HepG2 (cell line): Measurements from ENCODE around the gene MIA2. TPM values are rescaled to one million over a fixed set of nuclear protein-coding genes. Genes with fewer than 3 reads are reported as not detected.

Experiments
- ADNP ChIP-seq: sonication (generic); formaldehyde crosslinking; IDR thresholded peaks from 2 replicates; pipeline ENCODE4 v1.4.0; 2020; ENCODE audit warnings: missing genetic modification reagents
- BHLHE40 ChIP-seq: IDR thresholded peaks from 2 replicates; pipeline ENCODE4 v1.6.1; 2011; ENCODE audit warnings: low read length, improper control_type of control experiment
- CBX2 ChIP-seq, 2 experiments: fragments of 200-600 bp in 1 of 2; sonication (generic); formaldehyde crosslinking in 1 of 2; IDR thresholded peaks; 2 replicates each; pipeline versions ENCODE4 v1.7.0 to v1.8.1; 2018 to 2022; ENCODE audit warnings: low read depth in 2 of 2, low read length in 1 of 2, mild to moderate bottlenecking in 1 of 2, missing genetic modification reagents in 1 of 2
- EHMT2 ChIP-seq: fragments of 200-600 bp; sonication (generic); IDR thresholded peaks from 2 replicates; pipeline ENCODE4 v1.7.0; 2017; ENCODE audit warnings: antibody characterized with exemption, low read depth, low read length, borderline replicate concordance
- FLYWCH1 ChIP-seq: sonication (generic); formaldehyde crosslinking; IDR thresholded peaks from 2 replicates; pipeline ENCODE4 v1.8.1; 2023; ENCODE audit warnings: mild to moderate bottlenecking, missing genetic modification reagents
- FOXK1 ChIP-seq: sonication (generic); formaldehyde crosslinking; IDR thresholded peaks from 2 replicates; pipeline ENCODE4 v1.4.0; 2020; ENCODE audit warnings: low read depth, missing genetic modification reagents, borderline replicate concordance
- GATA4 ChIP-seq: sonication (generic); IDR thresholded peaks from 2 replicates; pipeline ENCODE4 v1.6.1; 2016; ENCODE audit warnings: antibody characterized with exemption, low read depth, borderline replicate concordance
- GATAD2A ChIP-seq: IDR thresholded peaks from 2 replicates; pipeline ENCODE4 v1.6.1; 2016
- HDAC6 ChIP-seq: fragments of 200-600 bp; sonication (generic); IDR thresholded peaks from 2 replicates; pipeline ENCODE4 v1.7.0; 2017; ENCODE audit warnings: mild to moderate bottlenecking, antibody characterized with exemption, low read length, low read depth
- KLF13 ChIP-seq: sonication (generic); formaldehyde crosslinking; IDR thresholded peaks from 2 replicates; pipeline ENCODE4 v1.4.0; 2020; ENCODE audit warnings: mild to moderate bottlenecking, missing genetic modification reagents
- MAFK ChIP-seq, 2 experiments: IDR thresholded peaks in 1 of 2; conservative IDR thresholded peaks in 1 of 2; 2 replicates each; pipeline ENCODE4 v1.6.1; 2011; ENCODE audit warnings: improper control_type of control experiment in 2 of 2, low read length in 2 of 2
- MIXL1 ChIP-seq: IDR thresholded peaks from 2 replicates; pipeline ENCODE4 v1.6.1; 2016
- NFE2L2 ChIP-seq: fragments of 150-350 bp; IDR thresholded peaks from 2 replicates; pipeline ENCODE4 v1.6.1; 2014; ENCODE audit warnings: low read length
- NFKB2 ChIP-seq: sonication (generic); formaldehyde crosslinking; IDR thresholded peaks from 2 replicates; pipeline ENCODE4 v1.4.0; 2020; ENCODE audit warnings: missing genetic modification reagents, borderline replicate concordance
- SIN3B ChIP-seq: fragments of 150-350 bp; IDR thresholded peaks from 2 replicates; pipeline ENCODE4 v1.6.1; 2014; ENCODE audit warnings: low read length
- TSC22D2 ChIP-seq: sonication (generic); formaldehyde crosslinking; IDR thresholded peaks from 2 replicates; pipeline ENCODE4 v1.5.1; 2020; ENCODE audit warnings: missing genetic modification reagents, mild to moderate bottlenecking, borderline replicate concordance
- ZFP82 ChIP-seq: sonication (generic); formaldehyde crosslinking; IDR thresholded peaks from 2 replicates; pipeline ENCODE4 v1.5.1; 2020; ENCODE audit warnings: mild to moderate bottlenecking, missing genetic modification reagents, borderline replicate concordance
- ZFX ChIP-seq: sonication (generic); formaldehyde crosslinking; IDR thresholded peaks from 2 replicates; pipeline ENCODE4 v1.4.0; 2020; ENCODE audit warnings: mild to moderate bottlenecking, low read depth, missing genetic modification reagents, moderate library complexity
- ZNF20 ChIP-seq: sonication (generic); formaldehyde crosslinking; IDR thresholded peaks from 2 replicates; pipeline ENCODE4 v1.4.0; 2020; ENCODE audit warnings: mild to moderate bottlenecking, moderate library complexity, missing genetic modification reagents
- ZNF225 ChIP-seq: sonication (generic); formaldehyde crosslinking; IDR thresholded peaks from 2 replicates; pipeline ENCODE4 v1.4.0; 2020; ENCODE audit warnings: mild to moderate bottlenecking, missing genetic modification reagents
- ZNF766 ChIP-seq: sonication (generic); formaldehyde crosslinking; IDR thresholded peaks from 2 replicates; pipeline ENCODE4 v1.5.0; 2020; ENCODE audit warnings: missing genetic modification reagents, borderline replicate concordance
- ZNF777 ChIP-seq: sonication (generic); formaldehyde crosslinking; IDR thresholded peaks from 2 replicates; pipeline ENCODE4 v1.4.0; 2020; ENCODE audit warnings: missing genetic modification reagents
- ZNF839 ChIP-seq: sonication (generic); formaldehyde crosslinking; IDR thresholded peaks from 2 replicates; pipeline ENCODE4 v1.4.0; 2020; ENCODE audit warnings: missing genetic modification reagents, mild to moderate bottlenecking, borderline replicate concordance
- polyA plus RNA-seq, 8 experiments: library from polyadenylated mRNA; depleted of rRNA in 3 of 8; stranded (reverse) in 7 of 8; unstranded in 1 of 8; fragments of >200 nt; fragmentation: Illumina TruSeq in 4 of 8; extraction: Trizol in 4 of 8; gene quantifications; 2 replicates each; pipeline versions ENCODE4 v1.2.1 to v1.2.3, GENCODE V29; 2011 to 2016; ENCODE audit warnings: low read depth in 4 of 8, missing spikeins in 1 of 8, mixed read lengths in 1 of 8; ENCODE audit not compliant: insufficient read depth in 1 of 8
- total RNA-seq, 5 experiments: library from RNA; depleted of rRNA; stranded (reverse); fragments of >200 nt; fragmentation: Illumina TruSeq; extraction: Trizol; gene quantifications; 2 replicates each; pipeline ENCODE4 v1.2.3, GENCODE V29; 2016; ENCODE audit warnings: low read depth in 1 of 5
- TF ChIP-seq, protein P1 (sequence below): sonication (generic); formaldehyde crosslinking; IDR thresholded peaks from 2 replicates; pipeline ENCODE4 v1.4.0; 2020; ENCODE audit warnings: missing genetic modification reagents
- TF ChIP-seq, protein P2 (sequence below): sonication (generic); formaldehyde crosslinking; IDR thresholded peaks from 2 replicates; pipeline ENCODE4 v1.4.0; 2020; ENCODE audit warnings: missing genetic modification reagents
- TF ChIP-seq, protein P3 (sequence below): sonication (generic); formaldehyde crosslinking; IDR thresholded peaks from 2 replicates; pipeline ENCODE4 v1.8.0; 2022; ENCODE audit warnings: missing genetic modification reagents, mild to moderate bottlenecking, inconsistent platforms, borderline replicate concordance
- TF ChIP-seq, protein P4 (sequence below): sonication (generic); formaldehyde crosslinking; IDR thresholded peaks from 2 replicates; pipeline ENCODE4 v1.5.1; 2020; ENCODE audit warnings: missing genetic modification reagents, mild to moderate bottlenecking, borderline replicate concordance

The MIA2 gene
- total and polyA plus RNA-seq, 2 of the 13 experiments (the other 11 are each of a cell fraction or from before 2014, with no cell fraction given) = 134 to 158 TPM

DNA sequence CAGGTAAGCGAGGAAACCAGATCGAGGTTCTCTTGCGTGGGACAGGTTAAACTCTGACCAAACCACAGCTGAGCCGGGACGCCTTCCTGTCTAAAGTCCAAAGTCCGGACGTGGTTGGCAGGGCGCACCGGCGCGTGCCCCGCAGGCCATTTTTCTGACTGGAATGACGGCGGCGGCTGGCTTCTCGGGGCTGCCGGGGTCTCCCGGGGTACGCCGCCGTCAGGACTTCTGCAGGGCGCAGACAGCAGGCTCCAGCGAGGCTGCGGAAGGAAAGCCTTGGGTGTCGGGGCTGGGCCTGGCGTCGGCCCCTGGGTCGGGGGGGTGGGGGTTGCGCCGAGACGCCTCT, 32.8 kb downstream of the MIA2 start (continued):
- TF ChIP-seq, protein P1, sequence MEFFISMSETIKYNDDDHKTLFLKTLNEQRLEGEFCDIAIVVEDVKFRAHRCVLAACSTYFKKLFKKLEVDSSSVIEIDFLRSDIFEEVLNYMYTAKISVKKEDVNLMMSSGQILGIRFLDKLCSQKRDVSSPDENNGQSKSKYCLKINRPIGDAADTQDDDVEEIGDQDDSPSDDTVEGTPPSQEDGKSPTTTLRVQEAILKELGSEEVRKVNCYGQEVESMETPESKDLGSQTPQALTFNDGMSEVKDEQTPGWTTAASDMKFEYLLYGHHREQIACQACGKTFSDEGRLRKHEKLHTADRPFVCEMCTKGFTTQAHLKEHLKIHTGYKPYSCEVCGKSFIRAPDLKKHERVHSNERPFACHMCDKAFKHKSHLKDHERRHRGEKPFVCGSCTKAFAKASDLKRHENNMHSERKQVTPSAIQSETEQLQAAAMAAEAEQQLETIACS = no peak; the same call in 1 of the 2 replicates
- TF ChIP-seq CBX2 (IDR thresholded peaks at IDR 0.05; ENCODE audit: low read depth, low read length) (no peak), CBX2 (CRISPR knock-in tag; IDR thresholded peaks at IDR 0.05; ENCODE audit: low read depth) (0 out of 2 replicates have a peak, but pooled peaks have one; percentile 76), MAFK (conservative IDR thresholded peaks at IDR 0.05 in 1 of 2, IDR thresholded peaks at IDR 0.05 in 1 of 2; ENCODE audit: low read length in 2 of 2) (no peak), ZNF777 (peak; percentile 99), TSC22D2 (CRISPR knock-in tag) (peak; percentile 72), BHLHE40 (peak; percentile 86), GATA4 (peak; percentile 73; the same call in 1 of the 2 replicates), NFKB2 (CRISPR knock-in tag) (peak; percentile 97), FLYWCH1 (CRISPR knock-in tag) (peak; percentile 98), ZNF766 (CRISPR knock-in tag) (peak; percentile 95; the same call in 1 of the 2 replicates), FOXK1 (CRISPR knock-in tag) (peak; percentile 75), KLF13 (CRISPR knock-in tag) (no peak), ZNF20 (no peak), MIXL1 (CRISPR knock-in tag) (no peak), SIN3B (peak; percentile 50; the same call in 1 of the 2 replicates), ZFX (CRISPR knock-in tag) (peak; percentile 84), NFE2L2 (0 out of 2 replicates have a peak, but pooled peaks have one; percentile 4), HDAC6 (no peak), ADNP (no peak; the same call in 1 of the 2 replicates), ZFP82 (CRISPR knock-in tag) (peak; percentile 95), ZNF839 (CRISPR knock-in tag) (no peak; the same call in none of the 2 replicates), GATAD2A (peak; percentile 98), ZNF225 (CRISPR knock-in tag) (no peak; the same call in 1 of the 2 replicates), EHMT2 (no peak; the same call in 1 of the 2 replicates)
- TF ChIP-seq, protein P2, sequence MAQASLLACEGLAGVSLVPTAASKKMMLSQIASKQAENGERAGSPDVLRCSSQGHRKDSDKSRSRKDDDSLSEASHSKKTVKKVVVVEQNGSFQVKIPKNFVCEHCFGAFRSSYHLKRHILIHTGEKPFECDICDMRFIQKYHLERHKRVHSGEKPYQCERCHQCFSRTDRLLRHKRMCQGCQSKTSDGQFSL (CRISPR knock-in tag) = peak; percentile 83
- TF ChIP-seq, protein P3, sequence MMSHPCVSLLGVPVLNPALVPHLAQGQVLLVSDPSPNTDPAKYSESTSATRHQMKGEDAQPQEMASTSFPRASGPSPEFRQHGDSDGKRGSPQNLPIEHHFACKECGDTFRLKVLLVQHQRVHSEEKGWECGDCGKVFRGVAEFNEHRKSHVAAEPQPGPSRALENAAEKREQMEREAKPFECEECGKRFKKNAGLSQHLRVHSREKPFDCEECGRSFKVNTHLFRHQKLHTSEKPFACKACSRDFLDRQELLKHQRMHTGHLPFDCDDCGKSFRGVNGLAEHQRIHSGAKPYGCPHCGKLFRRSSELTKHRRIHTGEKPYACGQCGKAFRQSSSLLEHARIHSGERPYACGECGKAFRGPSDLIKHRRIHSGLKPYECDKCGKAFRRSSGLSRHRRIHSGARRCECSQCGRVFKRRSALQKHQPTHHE = no peak; the same call in 1 of the 2 replicates
- TF ChIP-seq, protein P4, sequence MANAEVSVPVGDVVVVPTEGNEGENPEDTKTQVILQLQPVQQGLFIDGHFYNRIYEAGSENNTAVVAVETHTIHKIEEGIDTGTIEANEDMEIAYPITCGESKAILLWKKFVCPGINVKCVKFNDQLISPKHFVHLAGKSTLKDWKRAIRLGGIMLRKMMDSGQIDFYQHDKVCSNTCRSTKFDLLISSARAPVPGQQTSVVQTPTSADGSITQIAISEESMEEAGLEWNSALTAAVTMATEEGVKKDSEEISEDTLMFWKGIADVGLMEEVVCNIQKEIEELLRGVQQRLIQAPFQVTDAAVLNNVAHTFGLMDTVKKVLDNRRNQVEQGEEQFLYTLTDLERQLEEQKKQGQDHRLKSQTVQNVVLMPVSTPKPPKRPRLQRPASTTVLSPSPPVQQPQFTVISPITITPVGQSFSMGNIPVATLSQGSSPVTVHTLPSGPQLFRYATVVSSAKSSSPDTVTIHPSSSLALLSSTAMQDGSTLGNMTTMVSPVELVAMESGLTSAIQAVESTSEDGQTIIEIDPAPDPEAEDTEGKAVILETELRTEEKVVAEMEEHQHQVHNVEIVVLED (CRISPR knock-in tag) = peak; percentile 79
